Natural killer cell (primary cell): ENCODE measurements around the gene HOMER2. TPM values are rescaled to one million over a fixed set of nuclear protein-coding genes. Genes with fewer than 3 reads are reported as not detected.

Experiments used
- ATAC-seq, 3 donors: fragments of 150-1000 bp in 2 of 3; fragments of 200-7000 bp in 1 of 3; cut with Tn5 transposase; 1 replicate in 1 of 3; 2 replicates in 2 of 3; pipeline ENCODE4 v1.10.0; 2021; ENCODE audit warnings: mild to moderate bottlenecking in 2 of 3, moderate library complexity in 2 of 3
- DNase-seq, 2 donors: peaks; one replicate each; pipeline versions ENCODE4 v3.0.0 to v3.0.0-alpha.2; 2013 to 2021; ENCODE audit warnings: mixed read lengths in 1 of 2
- H3K27ac ChIP-seq: one replicate; pipeline ENCODE4 v1.5.1; 2013; ENCODE audit warnings: mild to moderate bottlenecking, low read length
- H3K27me3 ChIP-seq: one replicate; pipeline ENCODE4 v1.6.1; 2013; ENCODE audit warnings: low read length; ENCODE audit not compliant: control insufficient read depth, insufficient read depth
- H3K36me3 ChIP-seq: one replicate; pipeline ENCODE4 v1.6.1; 2013; ENCODE audit warnings: low read length; ENCODE audit not compliant: control insufficient read depth, insufficient read depth
- H3K4me1 ChIP-seq: one replicate; pipeline ENCODE4 v1.6.1; 2013; ENCODE audit warnings: low read length; ENCODE audit not compliant: control insufficient read depth, insufficient read depth
- H3K4me3 ChIP-seq: one replicate; pipeline ENCODE4 v1.5.1; 2013; ENCODE audit warnings: low read length
- H3K9me3 ChIP-seq: one replicate; pipeline ENCODE4 v1.6.1; 2013; ENCODE audit warnings: low read length; ENCODE audit not compliant: control insufficient read depth, insufficient read depth
- H3K27ac Mint-ChIP-seq, 2 donors: one replicate each; pipeline ENCODE4 v1.8.0; 2022; ENCODE audit warnings: mild to moderate bottlenecking in 2 of 2, mixed read lengths in 2 of 2, moderate library complexity in 1 of 2
- H3K27me3 Mint-ChIP-seq, 2 donors: one replicate each; pipeline ENCODE4 v1.8.0; 2022; ENCODE audit warnings: low read depth in 2 of 2, mixed read lengths in 2 of 2
- H3K36me3 Mint-ChIP-seq: one replicate; pipeline ENCODE4 v1.8.0; 2022; ENCODE audit warnings: mixed read lengths
- H3K4me1 Mint-ChIP-seq, 2 donors: one replicate each; pipeline ENCODE4 v1.8.0; 2022; ENCODE audit warnings: mixed read lengths in 2 of 2
- H3K4me3 Mint-ChIP-seq: one replicate; pipeline ENCODE4 v1.8.0; 2022; ENCODE audit warnings: mild to moderate bottlenecking, moderate library complexity, mixed read lengths
- H3K9me3 Mint-ChIP-seq, 2 donors: one replicate each; pipeline ENCODE4 v1.8.0; 2022; ENCODE audit warnings: mixed read lengths in 2 of 2
- WGBS: methylation state at CpG from one replicate; pipeline ENCODE4 v1.1.7; 2013; ENCODE audit warnings: missing lambda C conversion rate; ENCODE audit not compliant: insufficient coverage; 5-methylcytosine and 5-hydroxymethylcytosine counted together
- intact Hi-C: fragments of 100-400 bp; cut with micrococcal nuclease; formaldehyde crosslinking; loops from one replicate; pipeline ENCODE4 v1.14.2; 2022
- total RNA-seq, 4 donors: library from RNA; stranded (reverse); fragments of 120-200 nt in 1 of 4; gene quantifications; one replicate each; pipeline versions ENCODE4 v1.2.3 to v1.2.4, GENCODE V29; 2013 to 2022
- TF ChIP-seq, protein P1 (sequence below): fragments of 200-600 bp; IDR thresholded peaks from one replicate; pipeline ENCODE4 v1.8.0; 2022; ENCODE audit warnings: antibody characterized with exemption

Gene HOMER2
- total RNA-seq, 3 donors from 2014 or later (not counting 1 experiment from before 2014, with no cell fraction given): 3.6 to 7.0 (median 4.0) TPM

DNA sequence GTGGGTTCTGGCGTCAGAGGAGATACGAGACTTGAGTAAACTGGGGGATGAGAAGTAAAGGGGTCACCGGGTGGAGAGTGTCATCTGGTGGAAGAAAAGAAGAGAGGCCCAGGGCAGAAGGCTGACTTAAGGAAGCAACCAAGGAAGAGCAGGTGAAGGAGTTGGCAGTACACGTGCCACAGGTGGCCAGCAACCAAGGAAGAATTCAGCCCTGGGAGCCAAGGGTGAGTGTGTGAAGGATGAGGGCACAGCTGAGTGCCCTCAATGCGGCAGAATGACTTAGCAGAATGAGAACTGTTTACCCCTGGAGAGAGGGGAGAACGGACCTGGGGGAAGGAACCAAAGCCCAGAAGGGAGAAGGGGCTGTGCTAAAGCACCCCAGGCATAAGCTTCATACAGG, 71.8 kb downstream of the HOMER2 start:
- ATAC-seq (no peak), DNase-seq (no peak)
- H3K9me3 Mint-ChIP-seq: no peaks in the 10 kb centered on the region
- H3K4me1 Mint-ChIP-seq: no peaks in the 10 kb centered on the region
- WGBS: 58% methylated on average over 6 of the region's 6 CpGs
- no peaks in the 10 kb centered on the region for H3K27me3 ChIP-seq
- H3K4me3 ChIP-seq: no peak overlapping the region
- intact Hi-C loops: no loop called here
- TF ChIP-seq, protein P1, sequence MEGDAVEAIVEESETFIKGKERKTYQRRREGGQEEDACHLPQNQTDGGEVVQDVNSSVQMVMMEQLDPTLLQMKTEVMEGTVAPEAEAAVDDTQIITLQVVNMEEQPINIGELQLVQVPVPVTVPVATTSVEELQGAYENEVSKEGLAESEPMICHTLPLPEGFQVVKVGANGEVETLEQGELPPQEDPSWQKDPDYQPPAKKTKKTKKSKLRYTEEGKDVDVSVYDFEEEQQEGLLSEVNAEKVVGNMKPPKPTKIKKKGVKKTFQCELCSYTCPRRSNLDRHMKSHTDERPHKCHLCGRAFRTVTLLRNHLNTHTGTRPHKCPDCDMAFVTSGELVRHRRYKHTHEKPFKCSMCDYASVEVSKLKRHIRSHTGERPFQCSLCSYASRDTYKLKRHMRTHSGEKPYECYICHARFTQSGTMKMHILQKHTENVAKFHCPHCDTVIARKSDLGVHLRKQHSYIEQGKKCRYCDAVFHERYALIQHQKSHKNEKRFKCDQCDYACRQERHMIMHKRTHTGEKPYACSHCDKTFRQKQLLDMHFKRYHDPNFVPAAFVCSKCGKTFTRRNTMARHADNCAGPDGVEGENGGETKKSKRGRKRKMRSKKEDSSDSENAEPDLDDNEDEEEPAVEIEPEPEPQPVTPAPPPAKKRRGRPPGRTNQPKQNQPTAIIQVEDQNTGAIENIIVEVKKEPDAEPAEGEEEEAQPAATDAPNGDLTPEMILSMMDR: no peak
- no peaks in the 10 kb centered on the region for H3K9me3 ChIP-seq
- H3K4me3 Mint-ChIP-seq: no peak overlapping the region
- no peaks in the 10 kb centered on the region for H3K36me3 ChIP-seq
- no peaks in the 10 kb centered on the region for H3K27me3 Mint-ChIP-seq
- H3K27ac ChIP-seq: no peak overlapping the region
- H3K36me3 Mint-ChIP-seq: no peaks in the 10 kb centered on the region
- no peak overlapping the region for H3K27ac Mint-ChIP-seq
- H3K4me1 ChIP-seq: no peaks in the 10 kb centered on the region

DNA sequence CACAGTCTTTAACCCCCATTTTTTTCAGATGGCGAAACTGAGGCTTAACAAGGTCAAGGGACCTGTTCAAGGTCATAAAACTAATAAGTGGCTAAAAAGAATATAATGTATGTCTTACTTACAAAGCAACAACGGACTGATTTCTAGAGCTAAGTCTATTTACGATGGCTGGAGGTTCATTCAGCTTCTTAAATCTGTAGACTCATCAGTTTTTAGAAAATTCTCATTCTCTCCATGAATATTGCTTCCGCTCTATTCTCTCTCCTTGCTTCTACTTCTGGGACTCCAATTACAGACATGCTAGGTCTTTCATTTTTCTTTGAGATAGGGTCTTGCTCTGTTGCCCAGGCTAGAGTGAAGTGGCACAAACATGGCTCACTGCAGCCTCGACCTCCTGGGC, 74.2 kb downstream of the HOMER2 start:
- H3K4me3 Mint-ChIP-seq: no peak overlapping the region
- no peaks in the 10 kb centered on the region for H3K36me3 ChIP-seq
- no peaks in the 10 kb centered on the region for H3K9me3 Mint-ChIP-seq
- H3K27ac ChIP-seq: no peak overlapping the region
- no peak overlapping the region for H3K27ac Mint-ChIP-seq
- TF ChIP-seq, protein P1: no peak
- H3K36me3 Mint-ChIP-seq: no peaks in the 10 kb centered on the region
- intact Hi-C loops: no loop called here
- H3K4me1 Mint-ChIP-seq: no peaks in the 10 kb centered on the region
- no peak overlapping the region for H3K4me3 ChIP-seq
- ATAC-seq: no peak
- 91% methylated on average over 5 of the region's 5 CpGs for WGBS
- H3K27me3 Mint-ChIP-seq: no peaks in the 10 kb centered on the region
- H3K4me1 ChIP-seq: no peaks in the 10 kb centered on the region
- no peaks in the 10 kb centered on the region for H3K9me3 ChIP-seq
- no peak for DNase-seq
- H3K27me3 ChIP-seq: no peaks in the 10 kb centered on the region

GRCh38 chr15:82877825-82878224, 74.7 kb downstream of the HOMER2 start:
- Histone ChIP-seq H3K27ac (no peak overlapping the region), H3K27me3 (no peaks in the 10 kb centered on the region), H3K4me1 (no peaks in the 10 kb centered on the region), H3K4me3 (no peak overlapping the region), H3K36me3 (no peaks in the 10 kb centered on the region), H3K9me3 (no peaks in the 10 kb centered on the region)
- Mint-ChIP-seq H3K36me3 (no peaks in the 10 kb centered on the region), H3K27ac (no peak overlapping the region), H3K9me3 (no peaks in the 10 kb centered on the region), H3K4me3 (no peak overlapping the region), H3K4me1 (no peaks in the 10 kb centered on the region), H3K27me3 (no peaks in the 10 kb centered on the region)
- TF ChIP-seq, protein P1: no peak
- ATAC-seq: no peak
- 90% methylated on average over 2 of the region's 2 CpGs for WGBS
- no peak for DNase-seq
- intact Hi-C loops: no loop called here

DNA sequence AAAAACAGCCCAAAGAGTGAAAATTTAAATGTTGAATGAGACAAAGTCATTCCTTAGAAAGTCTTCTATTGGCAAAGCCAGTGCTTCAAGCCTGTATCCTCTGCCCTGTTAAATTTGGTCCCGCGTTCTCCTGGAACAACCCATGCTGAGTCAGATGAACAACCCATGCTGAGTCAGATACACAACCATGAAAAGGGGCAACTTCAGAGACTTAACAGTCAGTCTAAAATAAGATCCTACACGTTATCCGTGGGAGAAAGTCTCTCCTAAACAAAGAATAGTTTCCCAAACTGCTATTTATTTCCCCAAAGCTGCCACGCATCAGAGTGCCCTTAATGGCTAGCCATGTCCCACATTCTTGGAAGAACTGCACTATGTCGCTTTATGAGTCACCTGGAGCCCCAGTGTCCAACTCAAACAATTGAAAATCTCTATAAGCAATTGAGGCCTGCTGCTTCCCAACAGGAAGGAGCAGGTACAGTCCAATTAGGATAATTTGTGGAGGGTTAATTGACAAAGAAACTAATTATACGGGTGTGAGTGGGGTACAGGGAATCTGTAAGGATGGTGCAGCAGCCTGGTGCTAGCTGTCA, 77.0 kb downstream of the HOMER2 start:
- ATAC-seq: no peak

More for the DNA sequence above, 77.0 kb downstream of the HOMER2 start:
- no peaks in the 10 kb centered on the region for H3K36me3 ChIP-seq
- 84% methylated on average over 7 of the region's 7 CpGs for WGBS
- Mint-ChIP-seq H3K36me3 (no peaks in the 10 kb centered on the region), H3K27ac (no peak overlapping the region), H3K9me3 (no peaks in the 10 kb centered on the region), H3K27me3 (no peaks in the 10 kb centered on the region), H3K4me3 (no peak overlapping the region), H3K4me1 (no peaks in the 10 kb centered on the region)
- no peak overlapping the region for H3K27ac ChIP-seq
- no peaks in the 10 kb centered on the region for H3K27me3 ChIP-seq
- intact Hi-C loops: no loop called here
- TF ChIP-seq, protein P1: no peak
- peaks cover 4% of the 10 kb centered on the region for H3K4me1 ChIP-seq
- no peak overlapping the region for H3K4me3 ChIP-seq
- DNase-seq: no peak
- H3K9me3 ChIP-seq: no peaks in the 10 kb centered on the region
